Glutamatergic neuron (in vitro differentiated cells): ENCODE results near the gene FNDC3B. TPM values are rescaled to one million over a fixed set of nuclear protein-coding genes. Genes with fewer than 3 reads are reported as not detected.

Experiments
- DNase-seq: peaks from one replicate; pipeline ENCODE4 v3.0.0; 2022
- H3K27ac Mint-ChIP-seq: one replicate; pipeline ENCODE4 v1.8.0; 2020; ENCODE audit warnings: mild to moderate bottlenecking, mixed read lengths, inconsistent platforms; ENCODE audit not compliant: unreplicated experiment
- H3K27me3 Mint-ChIP-seq: one replicate; pipeline ENCODE4 v1.8.0; 2020; ENCODE audit warnings: mild to moderate bottlenecking, moderate library complexity, mixed read lengths, inconsistent platforms; ENCODE audit not compliant: unreplicated experiment
- H3K36me3 Mint-ChIP-seq: one replicate; pipeline ENCODE4 v1.8.0; 2020; ENCODE audit warnings: mild to moderate bottlenecking, mixed read lengths, inconsistent platforms; ENCODE audit not compliant: unreplicated experiment
- H3K4me1 Mint-ChIP-seq: one replicate; pipeline ENCODE4 v1.8.0; 2020; ENCODE audit warnings: mild to moderate bottlenecking, low read depth, mixed read lengths, inconsistent platforms; ENCODE audit not compliant: unreplicated experiment
- H3K4me3 Mint-ChIP-seq: one replicate; pipeline ENCODE4 v1.8.0; 2020; ENCODE audit warnings: mild to moderate bottlenecking, mixed read lengths, inconsistent platforms; ENCODE audit not compliant: unreplicated experiment
- H3K9me3 Mint-ChIP-seq: one replicate; pipeline ENCODE4 v1.8.0; 2020; ENCODE audit warnings: mild to moderate bottlenecking, moderate library complexity, mixed read lengths, inconsistent platforms; ENCODE audit not compliant: unreplicated experiment
- total RNA-seq: library from RNA; stranded (reverse); fragmentation: NEBNext Ultra II Directional; extraction: Animal tissue kit (Norgen Biotek cat#: 25700); gene quantifications from one replicate; pipeline ENCODE4 v1.2.1, GENCODE V29; 2021; ENCODE audit not compliant: unreplicated experiment
- TF ChIP-seq, protein P1 (sequence below): fragments of 200-600 bp; sonication (generic); IDR thresholded peaks from one replicate; pipeline ENCODE4 v1.5.0; 2021; ENCODE audit not compliant: partially characterized antibody, unreplicated experiment

FNDC3B gene
- total RNA-seq, 1 donor from 2014 or later, result 11.7 TPM

DNA sequence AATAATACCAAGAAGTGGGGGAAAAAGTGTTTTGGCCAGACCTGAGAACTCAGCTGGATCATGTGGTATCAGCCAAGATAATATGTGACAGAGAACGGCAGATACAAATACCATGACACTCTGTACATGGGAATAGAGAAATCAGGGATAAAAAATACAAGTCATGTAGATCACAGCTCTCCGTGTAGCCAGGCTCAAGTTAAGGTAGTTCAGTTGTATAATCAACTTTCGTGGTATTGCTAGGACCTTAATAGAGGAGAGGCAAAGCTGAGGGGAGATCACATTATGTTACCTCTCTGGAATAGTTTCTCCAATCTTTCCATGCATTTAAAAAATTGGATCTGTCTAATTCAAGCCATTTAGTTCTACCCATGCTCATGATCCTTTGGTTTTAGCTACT lies 229.0 kb downstream of the FNDC3B start:
- Mint-ChIP-seq H3K4me1 (no peaks in the 10 kb centered on the region), H3K27me3 (no peaks in the 10 kb centered on the region), H3K27ac (no peak overlapping the region), H3K4me3 (no peak overlapping the region), H3K9me3 (no peaks in the 10 kb centered on the region), H3K36me3 (peaks cover 5% of the 10 kb centered on the region)
- no peak for DNase-seq
- TF ChIP-seq, protein P1, sequence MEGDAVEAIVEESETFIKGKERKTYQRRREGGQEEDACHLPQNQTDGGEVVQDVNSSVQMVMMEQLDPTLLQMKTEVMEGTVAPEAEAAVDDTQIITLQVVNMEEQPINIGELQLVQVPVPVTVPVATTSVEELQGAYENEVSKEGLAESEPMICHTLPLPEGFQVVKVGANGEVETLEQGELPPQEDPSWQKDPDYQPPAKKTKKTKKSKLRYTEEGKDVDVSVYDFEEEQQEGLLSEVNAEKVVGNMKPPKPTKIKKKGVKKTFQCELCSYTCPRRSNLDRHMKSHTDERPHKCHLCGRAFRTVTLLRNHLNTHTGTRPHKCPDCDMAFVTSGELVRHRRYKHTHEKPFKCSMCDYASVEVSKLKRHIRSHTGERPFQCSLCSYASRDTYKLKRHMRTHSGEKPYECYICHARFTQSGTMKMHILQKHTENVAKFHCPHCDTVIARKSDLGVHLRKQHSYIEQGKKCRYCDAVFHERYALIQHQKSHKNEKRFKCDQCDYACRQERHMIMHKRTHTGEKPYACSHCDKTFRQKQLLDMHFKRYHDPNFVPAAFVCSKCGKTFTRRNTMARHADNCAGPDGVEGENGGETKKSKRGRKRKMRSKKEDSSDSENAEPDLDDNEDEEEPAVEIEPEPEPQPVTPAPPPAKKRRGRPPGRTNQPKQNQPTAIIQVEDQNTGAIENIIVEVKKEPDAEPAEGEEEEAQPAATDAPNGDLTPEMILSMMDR, result no peak

DNA sequence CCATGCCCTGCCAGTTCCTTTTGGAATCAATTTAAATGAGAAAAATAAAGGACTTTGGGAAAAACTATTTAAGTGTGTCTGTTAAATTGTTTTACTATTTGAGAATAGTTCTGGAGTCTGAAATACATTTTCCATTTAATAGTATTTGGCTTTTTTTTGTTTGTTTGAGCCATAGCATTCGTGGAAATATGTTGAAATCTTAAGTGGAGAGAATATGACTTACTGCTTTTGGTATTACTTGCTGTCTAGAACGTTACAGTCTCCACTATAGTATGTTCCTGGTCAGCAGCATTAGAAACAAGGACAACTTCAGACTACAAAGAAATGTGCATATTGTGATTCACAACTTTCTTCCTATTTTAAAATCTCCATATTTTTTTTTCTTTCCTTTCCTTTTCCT lies 229.5 kb downstream of the FNDC3B start:
- H3K36me3 Mint-ChIP-seq, result peaks cover 5% of the 10 kb centered on the region
- TF ChIP-seq, protein P1, result no peak
- DNase-seq, result no peak
- H3K9me3 Mint-ChIP-seq, result no peaks in the 10 kb centered on the region
- H3K27me3 Mint-ChIP-seq, result no peaks in the 10 kb centered on the region
- H3K4me1 Mint-ChIP-seq, result no peaks in the 10 kb centered on the region
- H3K4me3 Mint-ChIP-seq, result no peak overlapping the region
- H3K27ac Mint-ChIP-seq, result no peak overlapping the region

DNA sequence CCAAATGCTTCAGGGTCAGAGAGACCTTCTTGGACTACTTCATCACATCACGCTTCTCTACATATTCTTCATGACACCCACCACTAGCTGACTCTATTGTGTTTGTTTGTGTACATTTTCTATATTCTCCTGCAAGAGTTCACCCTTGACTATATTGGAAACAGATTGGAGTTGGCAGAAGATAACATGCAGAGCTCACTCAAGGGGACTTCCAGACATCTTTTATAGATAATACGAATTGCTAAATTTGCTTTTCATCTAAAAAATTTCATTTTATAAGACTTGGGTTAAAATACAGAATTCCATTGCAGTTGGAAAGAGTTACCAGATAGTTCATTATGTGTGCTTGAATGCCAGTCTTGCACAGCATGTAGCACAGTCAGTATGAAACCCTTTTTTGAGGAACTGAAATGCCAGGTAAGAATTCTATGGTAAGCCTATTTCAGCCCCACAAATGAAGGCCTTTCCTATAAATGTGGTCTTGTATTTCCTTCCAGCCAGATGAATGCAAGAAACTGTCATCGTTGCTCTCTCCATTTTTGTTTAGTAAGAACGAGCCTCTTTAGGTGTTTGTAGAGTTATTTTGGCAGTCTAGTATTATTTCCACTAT lies 231.3 kb downstream of the FNDC3B start:
- no peak overlapping the region for H3K27ac Mint-ChIP-seq

DNA sequence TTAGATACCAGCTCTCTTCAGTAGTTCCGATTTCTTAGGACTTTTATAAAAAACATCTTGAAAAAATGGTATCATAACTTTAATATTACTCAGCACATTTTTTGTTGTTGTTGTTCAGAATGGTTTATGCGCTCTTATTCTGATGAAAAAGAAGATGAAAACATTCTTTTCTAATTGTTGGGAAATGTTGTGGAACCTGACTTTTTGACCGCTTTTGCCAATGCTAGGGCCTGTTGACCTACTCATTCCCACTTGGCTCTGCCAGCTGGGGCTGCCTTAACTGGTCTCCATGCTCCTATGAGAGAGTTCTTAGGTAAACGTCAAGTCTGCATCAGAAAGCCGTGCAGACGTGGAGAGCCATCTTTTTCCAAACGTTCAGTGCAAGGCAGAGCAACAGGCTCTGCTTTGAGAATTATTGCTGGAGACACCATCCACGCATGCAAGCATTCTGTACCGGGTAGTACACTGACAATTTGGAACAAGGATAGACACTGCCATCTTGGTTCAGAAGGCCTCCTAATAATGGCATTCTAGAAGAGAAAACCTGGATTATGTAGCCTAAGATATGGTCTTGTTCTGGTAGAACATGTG lies 232.1 kb downstream of the FNDC3B start:
- Mint-ChIP-seq H3K9me3 (no peaks in the 10 kb centered on the region), H3K4me1 (no peaks in the 10 kb centered on the region), H3K27ac (no peak overlapping the region), H3K27me3 (no peaks in the 10 kb centered on the region), H3K36me3 (peaks cover 4% of the 10 kb centered on the region), H3K4me3 (no peak overlapping the region)
- TF ChIP-seq, protein P1, result no peak
- no peak for DNase-seq

More for the DNA sequence above, 231.3 kb downstream of the FNDC3B start:
- Mint-ChIP-seq H3K27me3 (no peaks in the 10 kb centered on the region), H3K36me3 (peaks cover 5% of the 10 kb centered on the region), H3K9me3 (no peaks in the 10 kb centered on the region), H3K4me3 (no peak overlapping the region), H3K4me1 (no peaks in the 10 kb centered on the region)
- TF ChIP-seq, protein P1, result no peak
- no peak for DNase-seq

DNA sequence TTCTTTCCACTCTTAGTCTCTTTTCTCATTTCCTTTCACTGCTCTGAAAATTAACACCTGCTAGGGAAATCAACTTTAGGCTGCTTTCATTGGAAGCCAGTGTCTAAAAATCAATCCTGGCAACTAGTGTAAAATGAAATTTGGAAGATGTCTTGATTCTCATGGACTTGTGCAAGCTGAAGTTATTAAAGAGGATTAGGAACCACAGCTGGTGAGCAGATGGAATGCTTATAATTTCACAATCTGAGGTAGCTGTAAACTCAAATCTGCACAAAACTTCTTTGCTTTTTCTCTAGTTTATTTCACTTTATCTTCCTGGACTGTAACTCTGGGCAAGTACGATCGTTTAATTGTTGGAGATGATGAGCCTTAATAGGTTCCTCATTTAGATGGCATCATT lies 233.3 kb downstream of the FNDC3B start:
- no peak overlapping the region for H3K4me3 Mint-ChIP-seq
- H3K27ac Mint-ChIP-seq, result no peak overlapping the region
- TF ChIP-seq, protein P1, result no peak
- no peaks in the 10 kb centered on the region for H3K27me3 Mint-ChIP-seq
- H3K9me3 Mint-ChIP-seq, result no peaks in the 10 kb centered on the region
- no peak for DNase-seq
- H3K4me1 Mint-ChIP-seq, result no peaks in the 10 kb centered on the region
- H3K36me3 Mint-ChIP-seq, result no peaks in the 10 kb centered on the region
